ENCODE results near the gene LNX2. TPM values are rescaled to one million over a fixed set of nuclear protein-coding genes. Genes with fewer than 3 reads are reported as not detected.

LNX2 gene
- total RNA-seq, 1 donor from 2014 or later = 15.1 TPM

- H3K36me3 ChIP-seq = no peaks in the 10 kb centered on the region
- TF ChIP-seq EZH2 (IDR thresholded peaks at IDR 0.05) (no peak), EZH2phosphoT487 (IDR thresholded peaks at IDR 0.05) (no peak)
- TF ChIP-seq, protein P1, sequence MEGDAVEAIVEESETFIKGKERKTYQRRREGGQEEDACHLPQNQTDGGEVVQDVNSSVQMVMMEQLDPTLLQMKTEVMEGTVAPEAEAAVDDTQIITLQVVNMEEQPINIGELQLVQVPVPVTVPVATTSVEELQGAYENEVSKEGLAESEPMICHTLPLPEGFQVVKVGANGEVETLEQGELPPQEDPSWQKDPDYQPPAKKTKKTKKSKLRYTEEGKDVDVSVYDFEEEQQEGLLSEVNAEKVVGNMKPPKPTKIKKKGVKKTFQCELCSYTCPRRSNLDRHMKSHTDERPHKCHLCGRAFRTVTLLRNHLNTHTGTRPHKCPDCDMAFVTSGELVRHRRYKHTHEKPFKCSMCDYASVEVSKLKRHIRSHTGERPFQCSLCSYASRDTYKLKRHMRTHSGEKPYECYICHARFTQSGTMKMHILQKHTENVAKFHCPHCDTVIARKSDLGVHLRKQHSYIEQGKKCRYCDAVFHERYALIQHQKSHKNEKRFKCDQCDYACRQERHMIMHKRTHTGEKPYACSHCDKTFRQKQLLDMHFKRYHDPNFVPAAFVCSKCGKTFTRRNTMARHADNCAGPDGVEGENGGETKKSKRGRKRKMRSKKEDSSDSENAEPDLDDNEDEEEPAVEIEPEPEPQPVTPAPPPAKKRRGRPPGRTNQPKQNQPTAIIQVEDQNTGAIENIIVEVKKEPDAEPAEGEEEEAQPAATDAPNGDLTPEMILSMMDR (IDR thresholded peaks at IDR 0.05) = no peak
- no peaks in the 10 kb centered on the region for H3K9me3 ChIP-seq (ENCODE audit: low read depth)
- H3K79me2 ChIP-seq (ENCODE audit: low read depth) = no peaks in the 10 kb centered on the region
- peaks cover 10% of the 10 kb centered on the region for H3K4me1 ChIP-seq
- no peaks in the 10 kb centered on the region for H3K27me3 Mint-ChIP-seq (ENCODE audit: insufficient read depth, low read depth)
- no peak for DNase-seq (ENCODE audit: low spot score)
- peaks cover 1% of the 10 kb centered on the region for H3K36me3 Mint-ChIP-seq
- no peak overlapping the region for H3K4me3 ChIP-seq
- H2AFZ ChIP-seq (replicated peaks) = no peak overlapping the region
- no peak overlapping the region for H3K27ac ChIP-seq
- no peak overlapping the region for H3K4me3 Mint-ChIP-seq
- H3K4me2 ChIP-seq = no peak overlapping the region
- H3K9ac ChIP-seq = no peak overlapping the region
- no peaks in the 10 kb centered on the region for H3F3A ChIP-seq (ENCODE audit: low read depth)
- H3K27me3 ChIP-seq = no peaks in the 10 kb centered on the region
- no peaks in the 10 kb centered on the region for H4K20me1 ChIP-seq (ENCODE audit: low read depth)
- H3K4me1 Mint-ChIP-seq = peaks cover 3% of the 10 kb centered on the region
- H3K27ac Mint-ChIP-seq = no peak overlapping the region
- no peaks in the 10 kb centered on the region for H3K9me3 Mint-ChIP-seq
These were observed 50.9 kb downstream of the LNX2 start for GRCh38 chr13:27569405-27569804.

GRCh38 chr13:27565818-27566217, 54.5 kb downstream of the LNX2 start:
- Mint-ChIP-seq H3K4me1 (no peaks in the 10 kb centered on the region), H3K27me3 (ENCODE audit: insufficient read depth, low read depth) (no peaks in the 10 kb centered on the region), H3K36me3 (no peaks in the 10 kb centered on the region), H3K27ac (no peak overlapping the region), H3K4me3 (no peak overlapping the region), H3K9me3 (no peaks in the 10 kb centered on the region)
- no peaks in the 10 kb centered on the region for H4K20me1 ChIP-seq (ENCODE audit: low read depth)
- no peaks in the 10 kb centered on the region for H3K79me2 ChIP-seq (ENCODE audit: low read depth)
- no peaks in the 10 kb centered on the region for H3K4me1 ChIP-seq
- H3K9ac ChIP-seq = no peak overlapping the region
- no peak overlapping the region for H2AFZ ChIP-seq (replicated peaks)
- H3K4me2 ChIP-seq = no peak overlapping the region
- no peak overlapping the region for H3K4me3 ChIP-seq
- H3K36me3 ChIP-seq = no peaks in the 10 kb centered on the region
- H3F3A ChIP-seq (ENCODE audit: low read depth) = no peaks in the 10 kb centered on the region
- H3K27me3 ChIP-seq = no peaks in the 10 kb centered on the region
- no peaks in the 10 kb centered on the region for H3K9me3 ChIP-seq (ENCODE audit: low read depth)
- DNase-seq (ENCODE audit: low spot score) = no peak
- no peak overlapping the region for H3K27ac ChIP-seq
- no peak for TF ChIP-seq EZH2 (IDR thresholded peaks at IDR 0.05)
- TF ChIP-seq, protein P1 (IDR thresholded peaks at IDR 0.05) = no peak
- TF ChIP-seq EZH2phosphoT487 (IDR thresholded peaks at IDR 0.05) = no peak

GRCh38 chr13:27562457-27562856, 57.9 kb downstream of the LNX2 start:
- H3K4me3 Mint-ChIP-seq = no peak overlapping the region
- Histone ChIP-seq H4K20me1 (ENCODE audit: low read depth) (no peaks in the 10 kb centered on the region), H3F3A (ENCODE audit: low read depth) (no peaks in the 10 kb centered on the region), H3K27ac (no peak overlapping the region), H3K36me3 (no peaks in the 10 kb centered on the region), H3K4me3 (no peak overlapping the region), H3K4me2 (no peak overlapping the region), H3K9me3 (ENCODE audit: low read depth) (no peaks in the 10 kb centered on the region), H3K4me1 (no peaks in the 10 kb centered on the region), H3K79me2 (ENCODE audit: low read depth) (no peaks in the 10 kb centered on the region), H3K27me3 (no peaks in the 10 kb centered on the region), H3K9ac (no peak overlapping the region), H2AFZ (replicated peaks) (no peak overlapping the region)
- DNase-seq (ENCODE audit: low spot score) = no peak
- TF ChIP-seq, protein P1 (IDR thresholded peaks at IDR 0.05) = no peak
- no peak for TF ChIP-seq EZH2phosphoT487 (IDR thresholded peaks at IDR 0.05)
- no peak for TF ChIP-seq EZH2 (IDR thresholded peaks at IDR 0.05)
- no peaks in the 10 kb centered on the region for H3K9me3 Mint-ChIP-seq
- H3K27me3 Mint-ChIP-seq (ENCODE audit: insufficient read depth, low read depth) = no peaks in the 10 kb centered on the region
- H3K4me1 Mint-ChIP-seq = peaks cover 7% of the 10 kb centered on the region
- no peak overlapping the region for H3K27ac Mint-ChIP-seq
- H3K36me3 Mint-ChIP-seq = no peaks in the 10 kb centered on the region

All from neural progenitor cell (in vitro differentiated cells).